ENCODE measurements around the gene CCNY.

DNA sequence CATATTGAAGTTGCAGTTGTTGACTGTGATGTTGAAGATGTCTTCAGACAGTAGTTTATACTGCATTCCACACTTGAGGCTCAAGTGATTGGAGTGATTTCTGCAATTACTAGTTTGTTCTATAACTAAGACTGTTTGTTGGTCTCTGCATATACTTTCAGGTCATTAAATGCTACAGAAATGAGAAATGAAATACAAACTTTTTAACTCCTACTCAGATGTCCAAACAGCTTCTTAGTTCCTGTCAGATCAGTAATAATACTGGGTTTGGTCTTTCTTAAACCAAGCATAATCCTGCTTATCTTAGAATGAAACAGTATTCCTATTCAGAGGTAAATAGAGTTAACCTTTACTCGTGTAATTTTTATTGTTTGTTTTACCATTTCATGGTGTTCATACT lies 115.9 kb downstream of the CCNY start:
- TF ChIP-seq, protein P1, sequence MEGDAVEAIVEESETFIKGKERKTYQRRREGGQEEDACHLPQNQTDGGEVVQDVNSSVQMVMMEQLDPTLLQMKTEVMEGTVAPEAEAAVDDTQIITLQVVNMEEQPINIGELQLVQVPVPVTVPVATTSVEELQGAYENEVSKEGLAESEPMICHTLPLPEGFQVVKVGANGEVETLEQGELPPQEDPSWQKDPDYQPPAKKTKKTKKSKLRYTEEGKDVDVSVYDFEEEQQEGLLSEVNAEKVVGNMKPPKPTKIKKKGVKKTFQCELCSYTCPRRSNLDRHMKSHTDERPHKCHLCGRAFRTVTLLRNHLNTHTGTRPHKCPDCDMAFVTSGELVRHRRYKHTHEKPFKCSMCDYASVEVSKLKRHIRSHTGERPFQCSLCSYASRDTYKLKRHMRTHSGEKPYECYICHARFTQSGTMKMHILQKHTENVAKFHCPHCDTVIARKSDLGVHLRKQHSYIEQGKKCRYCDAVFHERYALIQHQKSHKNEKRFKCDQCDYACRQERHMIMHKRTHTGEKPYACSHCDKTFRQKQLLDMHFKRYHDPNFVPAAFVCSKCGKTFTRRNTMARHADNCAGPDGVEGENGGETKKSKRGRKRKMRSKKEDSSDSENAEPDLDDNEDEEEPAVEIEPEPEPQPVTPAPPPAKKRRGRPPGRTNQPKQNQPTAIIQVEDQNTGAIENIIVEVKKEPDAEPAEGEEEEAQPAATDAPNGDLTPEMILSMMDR (conservative IDR thresholded peaks at IDR 0.05 in 1 of 2, IDR thresholded peaks at IDR 0.05 in 1 of 2; ENCODE audit: extremely low read depth in 1 of 2, insufficient read depth in 1 of 2, low read depth in 1 of 2, low read length in 2 of 2) = no peak
- TF ChIP-seq EZH2 (IDR thresholded peaks at IDR 0.05; ENCODE audit: borderline replicate concordance, low read length) = no peak

Measured in mammary epithelial cell (primary cell).